Thyroid gland (tissue), 4 donors: ENCODE measurements around the gene CHMP1A. TPM values are rescaled to one million over a fixed set of nuclear protein-coding genes. Genes with fewer than 3 reads are reported as not detected.
"Not testable (repeated sequence)": the region's sequence is repeated elsewhere in the genome, so short reads cannot be mapped to it uniquely, and the experiment has no call there.

Source experiments
- DNase-seq, 2 donors: peaks; one replicate each; pipeline ENCODE4 v3.0.0-alpha.2; 2019
- H3K27ac ChIP-seq, 3 donors: fragments of 200-600 bp; sonication (generic); 1 replicate in 2 of 3; 2 replicates in 1 of 3; pipeline ENCODE4 v1.5.1; 2016 to 2019; ENCODE audit warnings: mild to moderate bottlenecking in 1 of 3, moderate library complexity in 1 of 3
- H3K27me3 ChIP-seq: fragments of 200-600 bp; sonication (generic); one replicate; pipeline ENCODE4 v1.5.1; 2019
- H3K36me3 ChIP-seq, 2 donors: fragments of 200-600 bp; sonication (generic); one replicate each; pipeline ENCODE4 v1.5.1; 2016 to 2019
- H3K4me1 ChIP-seq, 2 donors: fragments of 200-600 bp; sonication (generic); one replicate each; pipeline ENCODE4 v1.5.1; 2017 to 2019
- H3K4me3 ChIP-seq, 3 donors: fragments of 200-600 bp; sonication (generic); replicated peaks in 1 of 3; 1 replicate in 2 of 3; 2 replicates in 1 of 3; pipeline ENCODE4 v1.5.1; 2016; ENCODE audit warnings: mild to moderate bottlenecking in 1 of 3
- H3K9me3 ChIP-seq: fragments of 200-600 bp; sonication (generic); one replicate; pipeline ENCODE4 v1.5.1; 2017
- POLR2A ChIP-seq, 2 donors: fragments of 450-650 bp; IDR thresholded peaks; one replicate each; pipeline ENCODE4 v1.6.1; 2017; ENCODE audit warnings: antibody characterized with exemption in 2 of 2, mild to moderate bottlenecking in 2 of 2, moderate library complexity in 1 of 2
- WGBS, 2 donors: methylation state at CpG; one replicate each; pipeline ENCODE4 v1.1.5; 2017; 5-methylcytosine and 5-hydroxymethylcytosine counted together
- intact Hi-C: fragments of 100-400 bp; cut with DNase I; formaldehyde crosslinking; loops from one replicate; pipeline ENCODE4 v1.15.1; 2023
- total RNA-seq, 4 donors: library from RNA; depleted of rRNA; stranded (reverse); fragments of >200 nt; gene quantifications; one replicate each; pipeline ENCODE4 v1.2.3, GENCODE V29; 2016
- TF ChIP-seq, protein P1 (sequence below), 6 experiments: fragments of 200-600 bp in 3 of 6; fragments of 450-650 bp in 3 of 6; sonication (generic) in 3 of 6; IDR thresholded peaks; one replicate each; pipeline ENCODE4 v1.5.1; 2016 to 2019; ENCODE audit warnings: antibody characterized with exemption in 6 of 6, mild to moderate bottlenecking in 2 of 6, inconsistent platforms in 1 of 6, moderate library complexity in 1 of 6

Gene CHMP1A
- total RNA-seq, 4 donors from 2014 or later: 66.8 to 95.1 (median 76.0) TPM

DNA sequence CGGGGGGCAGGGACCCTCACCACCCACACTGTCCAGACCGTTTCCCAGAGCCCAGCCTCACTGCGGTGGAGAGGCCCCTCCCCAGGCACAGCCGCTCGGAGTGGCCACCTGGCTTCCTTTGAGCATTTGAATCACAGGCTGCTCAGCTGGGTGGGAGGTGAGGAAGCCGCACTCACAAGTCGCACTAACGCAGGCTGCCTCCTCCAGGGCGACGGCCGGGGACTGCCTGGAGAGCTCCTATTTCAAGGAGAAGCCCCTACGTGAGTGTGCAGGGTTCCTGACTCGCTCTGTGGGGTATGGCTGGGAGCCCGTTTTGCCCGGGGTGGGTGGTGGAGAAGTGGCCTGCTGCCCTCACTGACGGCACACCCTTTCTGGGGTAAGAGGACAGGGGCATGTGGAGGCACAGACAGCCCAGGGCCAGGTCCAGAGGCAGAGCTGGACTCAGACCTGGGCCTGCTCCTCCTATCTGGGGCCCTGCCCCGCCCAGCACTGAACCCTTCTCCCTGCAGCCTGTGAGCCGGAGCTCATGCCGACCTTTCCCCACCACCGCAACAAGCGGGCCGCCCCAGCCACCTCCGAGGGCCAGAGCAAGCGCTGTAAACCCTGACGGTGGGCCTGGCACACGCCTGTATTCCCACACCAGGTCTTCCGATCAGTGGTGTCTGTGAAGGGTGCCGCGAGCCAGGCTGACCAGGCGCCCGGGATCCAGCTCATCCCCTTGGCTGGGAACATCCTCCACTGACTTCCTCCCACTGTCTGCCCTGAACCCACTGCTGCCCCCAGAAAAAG lies 37.8 kb upstream of the CHMP1A start:
- no peak for DNase-seq
- Histone ChIP-seq H3K27me3 (no peaks in the 10 kb centered on the region), H3K36me3 (peaks cover 32 to 38% of the 10 kb centered on the region in 2 donors), H3K4me3 (no peak overlapping the region), H3K9me3 (no peaks in the 10 kb centered on the region), H3K4me1 (peaks cover 5 to 6% of the 10 kb centered on the region in 2 donors), H3K27ac (no peak overlapping the region)
- intact Hi-C loops: no loop called here
- TF ChIP-seq, protein P1, sequence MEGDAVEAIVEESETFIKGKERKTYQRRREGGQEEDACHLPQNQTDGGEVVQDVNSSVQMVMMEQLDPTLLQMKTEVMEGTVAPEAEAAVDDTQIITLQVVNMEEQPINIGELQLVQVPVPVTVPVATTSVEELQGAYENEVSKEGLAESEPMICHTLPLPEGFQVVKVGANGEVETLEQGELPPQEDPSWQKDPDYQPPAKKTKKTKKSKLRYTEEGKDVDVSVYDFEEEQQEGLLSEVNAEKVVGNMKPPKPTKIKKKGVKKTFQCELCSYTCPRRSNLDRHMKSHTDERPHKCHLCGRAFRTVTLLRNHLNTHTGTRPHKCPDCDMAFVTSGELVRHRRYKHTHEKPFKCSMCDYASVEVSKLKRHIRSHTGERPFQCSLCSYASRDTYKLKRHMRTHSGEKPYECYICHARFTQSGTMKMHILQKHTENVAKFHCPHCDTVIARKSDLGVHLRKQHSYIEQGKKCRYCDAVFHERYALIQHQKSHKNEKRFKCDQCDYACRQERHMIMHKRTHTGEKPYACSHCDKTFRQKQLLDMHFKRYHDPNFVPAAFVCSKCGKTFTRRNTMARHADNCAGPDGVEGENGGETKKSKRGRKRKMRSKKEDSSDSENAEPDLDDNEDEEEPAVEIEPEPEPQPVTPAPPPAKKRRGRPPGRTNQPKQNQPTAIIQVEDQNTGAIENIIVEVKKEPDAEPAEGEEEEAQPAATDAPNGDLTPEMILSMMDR (IDR thresholded peaks at IDR 0.05): no peak
- 93 to 96% methylated on average over 9 to 31 of the region's 31 CpGs for WGBS, 2 donors

DNA sequence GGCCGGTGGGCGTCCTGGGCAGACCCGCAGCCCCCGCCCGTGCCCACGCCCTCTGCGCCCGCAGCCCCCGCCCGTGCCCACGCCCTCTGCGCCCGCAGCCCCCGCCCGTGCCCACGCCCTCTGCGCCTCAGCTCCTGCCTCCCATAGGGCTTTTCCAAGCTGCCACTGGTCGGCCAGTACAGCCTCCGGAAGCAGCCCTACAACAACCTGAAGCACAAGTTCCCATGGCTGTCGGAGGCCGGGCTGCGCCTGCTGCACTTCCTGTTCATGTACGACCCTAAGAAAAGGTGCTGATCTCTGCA lies 37.2 kb upstream of the CHMP1A start:
- H3K27me3 ChIP-seq, intact Hi-C loops, H3K27ac ChIP-seq, H3K9me3 ChIP-seq, H3K4me1 ChIP-seq, DNase-seq, H3K4me3 ChIP-seq: not testable (repeated sequence)
- H3K36me3 ChIP-seq: peaks cover 32 to 38% of the 10 kb centered on the region in 2 donors
- WGBS, 2 donors: 89% methylated on average over 13 of the region's 23 CpGs; no CpG with 5 or more reads in 1 of the 2 donors

DNA sequence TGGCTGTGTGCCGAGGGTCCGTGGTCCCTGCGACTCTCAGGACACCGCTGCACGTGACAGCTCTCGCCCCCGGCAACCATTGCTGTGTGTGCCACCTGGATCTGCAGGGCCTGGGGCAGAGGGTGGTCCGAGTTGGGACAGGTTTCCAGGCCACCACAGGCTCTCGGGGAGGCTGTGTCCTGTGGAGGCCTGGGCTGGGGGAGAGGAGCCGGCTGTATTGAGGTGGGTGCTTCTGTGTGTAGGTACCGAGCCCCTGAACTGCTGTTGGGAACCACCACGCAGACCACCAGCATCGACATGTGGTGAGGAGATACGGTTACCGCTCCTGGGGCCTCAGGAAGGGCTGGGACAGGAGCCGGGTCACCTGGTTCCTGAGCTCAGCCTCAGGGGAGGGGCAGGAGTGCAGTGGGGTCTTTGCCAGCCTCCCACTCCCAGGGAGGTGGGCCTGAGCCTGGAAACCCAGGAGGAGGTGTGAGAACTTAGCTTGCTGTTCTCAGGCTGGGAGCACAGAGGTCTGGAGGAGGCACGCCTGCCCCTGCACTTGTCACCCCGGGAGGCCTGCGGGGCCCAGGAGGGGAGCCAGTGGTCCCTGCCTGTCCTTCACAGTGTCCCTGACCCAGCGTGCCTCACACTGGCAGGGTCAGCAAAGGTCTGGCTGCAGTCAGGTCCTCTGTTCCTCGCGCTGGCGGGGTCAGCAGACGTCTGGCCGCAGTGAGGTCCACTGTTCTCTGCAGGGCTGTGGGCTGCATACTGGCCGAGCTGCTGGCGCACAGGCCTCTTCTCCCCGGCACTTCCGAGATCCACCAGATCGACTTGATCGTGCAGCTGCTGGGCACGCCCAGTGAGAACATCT lies 36.6 kb upstream of the CHMP1A start:
- no peak for DNase-seq
- intact Hi-C loops: no loop called here
- Histone ChIP-seq H3K4me1 (no peaks in the 10 kb centered on the region), H3K27ac (no peak overlapping the region), H3K36me3 (peaks cover 32 to 38% of the 10 kb centered on the region in 2 donors), H3K27me3 (no peaks in the 10 kb centered on the region), H3K4me3 (no peak overlapping the region), H3K9me3 (no peaks in the 10 kb centered on the region)
- WGBS, 2 donors: 88 to 94% methylated on average over 20 to 27 of the region's 32 CpGs
- TF ChIP-seq POLR2A (IDR thresholded peaks at IDR 0.05): no peak
- TF ChIP-seq, protein P1 (IDR thresholded peaks at IDR 0.05): no peak

DNA sequence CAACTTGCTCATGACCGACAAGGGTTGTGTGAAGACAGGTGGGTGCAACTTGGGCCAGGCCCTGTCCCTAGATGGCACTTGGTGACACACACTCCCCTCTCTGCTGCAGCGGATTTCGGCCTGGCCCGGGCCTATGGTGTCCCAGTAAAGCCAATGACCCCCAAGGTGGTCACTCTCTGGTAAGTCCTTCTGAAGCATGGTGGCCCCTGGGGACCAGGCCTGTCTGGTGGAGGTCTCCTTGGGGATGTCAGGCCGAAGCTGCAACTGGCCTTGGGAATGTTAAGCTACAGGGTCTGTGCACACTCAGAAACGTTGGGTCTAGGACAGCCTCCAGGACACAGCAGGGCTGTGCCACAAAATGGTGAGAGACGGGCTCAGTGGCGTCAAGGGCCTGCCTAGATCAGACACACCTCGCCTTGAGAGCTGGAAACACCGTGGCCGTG lies 35.8 kb upstream of the CHMP1A start:
- H3K36me3 ChIP-seq: peaks cover 32 to 38% of the 10 kb centered on the region in 2 donors
- H3K9me3 ChIP-seq: no peaks in the 10 kb centered on the region
- intact Hi-C loops: no loop called here
- H3K27ac ChIP-seq: no peak overlapping the region
- no peaks in the 10 kb centered on the region for H3K27me3 ChIP-seq
- 94 to 100% methylated on average over 7 to 9 of the region's 11 CpGs for WGBS, 2 donors
- TF ChIP-seq, protein P1 (IDR thresholded peaks at IDR 0.05): no peak
- TF ChIP-seq POLR2A (IDR thresholded peaks at IDR 0.05): no peak
- no peak overlapping the region for H3K4me3 ChIP-seq
- no peaks in the 10 kb centered on the region for H3K4me1 ChIP-seq
- DNase-seq: no peak

DNA sequence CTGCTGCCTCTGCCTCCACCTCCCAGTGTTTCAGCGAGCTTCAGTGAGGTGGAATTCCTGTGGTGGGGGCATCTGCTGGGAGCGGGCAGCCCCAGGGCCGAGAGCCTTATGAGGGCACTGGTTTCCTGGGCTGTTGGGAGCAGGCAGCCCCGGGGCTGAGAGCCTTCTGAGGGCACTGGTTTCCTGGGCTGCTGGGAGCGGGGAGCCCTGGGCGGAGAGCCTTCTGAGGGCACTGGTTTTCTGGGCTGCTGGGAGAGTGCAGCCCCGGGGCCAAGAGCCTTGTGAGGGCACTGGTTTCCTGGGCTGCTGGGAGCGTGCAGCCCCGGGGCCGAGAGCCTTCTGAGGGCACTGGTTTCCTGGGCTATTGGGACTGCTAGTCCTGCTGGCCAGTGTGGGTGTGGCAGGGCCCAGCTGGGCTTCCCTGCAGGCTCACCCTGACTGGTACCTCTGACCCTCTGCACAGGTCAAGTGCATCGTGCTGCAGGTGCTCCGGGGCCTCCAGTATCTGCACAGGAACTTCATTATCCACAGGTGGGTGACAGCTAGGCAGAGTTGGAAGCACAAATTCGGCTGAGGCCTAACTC lies 34.6 kb upstream of the CHMP1A start:
- Histone ChIP-seq H3K4me3 (no peak overlapping the region), H3K27ac (no peak overlapping the region), H3K27me3 (no peaks in the 10 kb centered on the region), H3K4me1 (peaks cover 8 to 11% of the 10 kb centered on the region in 2 donors), H3K36me3 (peaks cover 32 to 38% of the 10 kb centered on the region in 2 donors), H3K9me3 (no peaks in the 10 kb centered on the region)
- intact Hi-C loops: no loop called here
- 80 to 87% methylated on average over 9 to 13 of the region's 13 CpGs for WGBS, 2 donors
- no peak for DNase-seq
- TF ChIP-seq, protein P1 (IDR thresholded peaks at IDR 0.05): no peak
- TF ChIP-seq POLR2A (IDR thresholded peaks at IDR 0.05): no peak
